Loucy (cell line): ENCODE data around the gene REC8.

Experiments used
- EZH2phosphoT487 ChIP-seq: fragments of 200-600 bp; IDR thresholded peaks from 2 replicates; pipeline ENCODE4 v1.6.1; 2018; ENCODE audit warnings: antibody characterized with exemption, mild to moderate bottlenecking, moderate library complexity, borderline replicate concordance
- TF ChIP-seq, protein P1 (sequence below): fragments of 200-600 bp; sonication (generic); conservative IDR thresholded peaks from 2 replicates; pipeline ENCODE4 v1.5.1; 2014; ENCODE audit warnings: mild to moderate bottlenecking, antibody characterized with exemption, low read length

- TF ChIP-seq, protein P1, sequence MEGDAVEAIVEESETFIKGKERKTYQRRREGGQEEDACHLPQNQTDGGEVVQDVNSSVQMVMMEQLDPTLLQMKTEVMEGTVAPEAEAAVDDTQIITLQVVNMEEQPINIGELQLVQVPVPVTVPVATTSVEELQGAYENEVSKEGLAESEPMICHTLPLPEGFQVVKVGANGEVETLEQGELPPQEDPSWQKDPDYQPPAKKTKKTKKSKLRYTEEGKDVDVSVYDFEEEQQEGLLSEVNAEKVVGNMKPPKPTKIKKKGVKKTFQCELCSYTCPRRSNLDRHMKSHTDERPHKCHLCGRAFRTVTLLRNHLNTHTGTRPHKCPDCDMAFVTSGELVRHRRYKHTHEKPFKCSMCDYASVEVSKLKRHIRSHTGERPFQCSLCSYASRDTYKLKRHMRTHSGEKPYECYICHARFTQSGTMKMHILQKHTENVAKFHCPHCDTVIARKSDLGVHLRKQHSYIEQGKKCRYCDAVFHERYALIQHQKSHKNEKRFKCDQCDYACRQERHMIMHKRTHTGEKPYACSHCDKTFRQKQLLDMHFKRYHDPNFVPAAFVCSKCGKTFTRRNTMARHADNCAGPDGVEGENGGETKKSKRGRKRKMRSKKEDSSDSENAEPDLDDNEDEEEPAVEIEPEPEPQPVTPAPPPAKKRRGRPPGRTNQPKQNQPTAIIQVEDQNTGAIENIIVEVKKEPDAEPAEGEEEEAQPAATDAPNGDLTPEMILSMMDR = no peak
- no peak for TF ChIP-seq EZH2phosphoT487
These were observed 41.5 kb upstream of the REC8 start, which contains the start of gene FITM1 for GRCh38 chr14:24130380-24130716.
